Activated CD8-positive, alpha-beta memory T cell treated with anti-CD3 and anti-CD28 coated beads, Interleukin-2, amount 50 U/mL, for 4 hours (primary cell): ENCODE results near the gene GBP1.

Source experiments
- DNase-seq: peaks from one replicate; pipeline ENCODE4 v3.0.0-alpha.2; 2020

GBP1 gene

GRCh38 chr1:89005286-89006151 lies 59.5 kb downstream of the GBP1 start:
- no peak for DNase-seq
